ENCODE measurements around the gene CAMKK1.

The CAMKK1 gene

GRCh38 chr17:3891626-3892094 lies 1.2 kb downstream of the CAMKK1 start:
- peak overlapping the region; percentile 51 for H3K4me3 ChIP-seq (ENCODE audit: low read length)
- TF ChIP-seq, protein P1, sequence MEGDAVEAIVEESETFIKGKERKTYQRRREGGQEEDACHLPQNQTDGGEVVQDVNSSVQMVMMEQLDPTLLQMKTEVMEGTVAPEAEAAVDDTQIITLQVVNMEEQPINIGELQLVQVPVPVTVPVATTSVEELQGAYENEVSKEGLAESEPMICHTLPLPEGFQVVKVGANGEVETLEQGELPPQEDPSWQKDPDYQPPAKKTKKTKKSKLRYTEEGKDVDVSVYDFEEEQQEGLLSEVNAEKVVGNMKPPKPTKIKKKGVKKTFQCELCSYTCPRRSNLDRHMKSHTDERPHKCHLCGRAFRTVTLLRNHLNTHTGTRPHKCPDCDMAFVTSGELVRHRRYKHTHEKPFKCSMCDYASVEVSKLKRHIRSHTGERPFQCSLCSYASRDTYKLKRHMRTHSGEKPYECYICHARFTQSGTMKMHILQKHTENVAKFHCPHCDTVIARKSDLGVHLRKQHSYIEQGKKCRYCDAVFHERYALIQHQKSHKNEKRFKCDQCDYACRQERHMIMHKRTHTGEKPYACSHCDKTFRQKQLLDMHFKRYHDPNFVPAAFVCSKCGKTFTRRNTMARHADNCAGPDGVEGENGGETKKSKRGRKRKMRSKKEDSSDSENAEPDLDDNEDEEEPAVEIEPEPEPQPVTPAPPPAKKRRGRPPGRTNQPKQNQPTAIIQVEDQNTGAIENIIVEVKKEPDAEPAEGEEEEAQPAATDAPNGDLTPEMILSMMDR (conservative IDR thresholded peaks at IDR 0.05; ENCODE audit: low read depth, low read length) = no peak
- DNase-seq (ENCODE audit: low read depth) = no peak

DNA sequence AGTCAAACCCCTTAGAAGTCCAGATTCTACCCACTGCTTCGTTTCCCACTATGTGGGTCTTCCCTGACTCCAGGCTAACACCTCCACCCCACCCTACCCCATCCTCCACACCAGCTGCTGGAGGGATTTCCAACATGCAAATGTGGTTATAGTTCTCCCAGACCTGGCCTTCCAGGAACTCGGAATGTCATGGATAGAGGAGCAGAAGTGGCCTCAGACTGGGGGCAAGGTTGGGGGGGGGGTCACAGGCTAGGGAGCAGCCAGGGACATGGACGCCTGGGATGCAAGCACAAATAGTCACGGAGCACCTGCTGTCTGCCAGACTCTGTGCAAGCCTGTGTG lies 2.0 kb downstream of the CAMKK1 start:
- TF ChIP-seq, protein P1 (conservative IDR thresholded peaks at IDR 0.05; ENCODE audit: low read depth, low read length) = no peak
- H3K4me3 ChIP-seq (ENCODE audit: low read length) = no peak overlapping the region
- no peak for DNase-seq (ENCODE audit: low read depth)

GRCh38 chr17:3890082-3890877 lies 2.6 kb downstream of the CAMKK1 start:
- TF ChIP-seq, protein P1 (conservative IDR thresholded peaks at IDR 0.05; ENCODE audit: low read depth, low read length) = no peak
- H3K4me3 ChIP-seq (ENCODE audit: low read length) = no peak overlapping the region
- DNase-seq (ENCODE audit: low read depth) = peak; percentile 79

DNA sequence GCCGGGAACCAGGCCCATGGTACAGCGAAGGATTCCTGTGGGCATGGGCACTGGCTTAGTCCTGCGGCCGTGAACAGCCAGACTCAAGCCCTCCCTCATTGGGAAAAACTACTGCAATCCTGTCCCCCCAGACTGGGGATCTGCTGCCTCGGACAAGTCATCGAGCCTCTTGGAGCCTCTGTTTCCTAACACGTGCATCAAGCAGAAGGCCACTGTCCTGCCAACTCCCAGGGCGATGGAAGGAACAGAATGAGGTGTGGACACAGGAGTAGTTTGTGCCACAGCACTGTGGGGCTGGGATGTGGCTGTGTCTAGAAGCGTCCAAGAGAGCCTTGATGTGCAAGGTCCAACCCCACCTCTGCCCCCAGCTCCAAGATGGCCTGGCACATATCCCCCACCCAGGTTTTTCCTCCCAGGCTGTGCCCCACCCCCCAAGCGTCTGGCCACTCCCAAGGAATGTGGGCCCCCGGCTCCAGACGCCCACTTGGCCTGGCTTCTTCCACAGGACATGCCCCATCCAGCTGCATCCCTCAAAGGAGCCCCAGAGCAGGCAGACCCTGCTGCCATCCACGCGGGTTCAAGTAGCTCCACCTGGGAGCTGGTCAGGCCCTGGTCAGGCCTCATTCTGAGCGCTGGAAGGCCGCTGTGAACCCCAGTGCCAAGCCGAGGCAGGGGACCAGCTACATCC lies 3.4 kb downstream of the CAMKK1 start:
- no peak overlapping the region for H3K4me3 ChIP-seq (ENCODE audit: low read length)
- DNase-seq (ENCODE audit: low read depth) = no peak
- TF ChIP-seq, protein P1 (conservative IDR thresholded peaks at IDR 0.05; ENCODE audit: low read depth, low read length) = no peak

DNA sequence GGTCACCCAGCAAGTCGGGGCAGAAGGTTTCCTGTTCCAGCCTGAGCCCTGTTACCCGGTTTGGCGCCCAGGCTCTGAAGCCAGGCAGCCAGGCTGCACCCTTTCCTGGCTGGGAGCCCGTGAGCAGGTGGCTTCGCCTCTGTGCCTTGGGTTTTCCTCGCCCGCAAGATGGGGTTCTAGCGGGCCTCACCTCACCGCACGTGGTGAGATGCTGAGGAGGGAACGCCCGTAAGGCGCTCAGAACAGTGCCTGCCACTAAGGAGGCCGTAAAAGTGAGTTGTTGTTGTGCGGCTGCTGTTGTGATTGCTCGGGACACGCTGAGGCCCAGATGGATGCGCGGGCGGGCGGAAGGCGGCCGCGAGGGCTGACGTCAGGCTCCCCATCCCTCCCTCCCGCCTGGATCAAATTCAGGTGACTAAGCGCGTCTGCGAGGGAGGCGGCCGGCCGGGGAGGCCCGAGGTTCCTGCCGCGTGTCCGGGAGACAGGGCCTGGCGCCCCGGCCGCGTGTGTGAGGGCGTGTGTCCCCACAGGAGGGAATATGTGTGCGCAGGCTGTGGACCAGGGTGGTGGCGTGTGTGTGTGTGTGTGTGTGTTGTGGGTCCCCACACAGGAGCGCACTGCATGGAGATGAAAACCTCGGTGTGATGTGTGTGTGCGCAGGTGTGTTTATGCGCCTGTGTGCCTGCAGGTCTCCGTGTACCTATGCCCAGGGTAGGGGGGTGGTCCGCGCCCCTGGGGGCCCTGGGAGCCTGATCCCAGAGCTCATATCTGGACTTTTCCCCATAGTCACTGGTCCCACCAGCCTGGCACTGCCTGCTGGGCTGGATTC lies 4.3 kb downstream of the CAMKK1 start:
- no peak overlapping the region for H3K4me3 ChIP-seq (ENCODE audit: low read length)
- TF ChIP-seq, protein P1 (conservative IDR thresholded peaks at IDR 0.05; ENCODE audit: low read depth, low read length) = no peak
- no peak for DNase-seq (ENCODE audit: low read depth)

DNA sequence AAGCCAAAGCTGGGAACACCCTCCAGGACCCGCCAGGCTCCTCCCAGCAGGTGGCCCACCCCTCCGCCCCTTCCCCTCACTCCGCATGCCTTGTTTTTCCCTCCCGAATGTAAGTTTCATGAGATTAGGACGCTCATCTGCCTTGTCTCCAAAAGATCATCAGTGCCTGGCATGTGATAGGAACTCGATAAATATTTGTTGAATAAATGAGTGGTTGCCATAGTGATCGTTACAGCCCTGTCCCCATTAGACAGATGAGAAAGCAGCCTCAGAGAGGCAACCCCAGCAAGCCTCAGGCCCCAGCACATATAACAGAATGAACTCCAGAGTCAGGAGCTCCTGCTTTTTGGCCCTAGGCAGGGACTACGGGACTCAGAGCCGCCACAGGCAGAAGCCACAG lies 5.0 kb downstream of the CAMKK1 start:
- no peak for DNase-seq (ENCODE audit: low read depth)
- H3K4me3 ChIP-seq (ENCODE audit: low read length) = no peak overlapping the region

More for the DNA sequence above, 5.0 kb downstream of the CAMKK1 start:
- TF ChIP-seq, protein P1 (conservative IDR thresholded peaks at IDR 0.05; ENCODE audit: low read depth, low read length) = no peak

Measured in retinal pigment epithelial cell (primary cell).